Mesothelial cell of epicardium (in vitro differentiated cells): ENCODE data around the gene NUB1. TPM values are rescaled to one million over a fixed set of nuclear protein-coding genes. Genes with fewer than 3 reads are reported as not detected.

Experiments
- DNase-seq, 2 experiments: peaks; one replicate each; pipeline ENCODE4 v3.0.0; 2021; ENCODE audit warnings: low spot score in 2 of 2; ENCODE audit not compliant: unreplicated experiment in 2 of 2
- H3K27ac Mint-ChIP-seq: 2 replicates; pipeline ENCODE4 v1.8.0; 2021; ENCODE audit warnings: mixed read lengths
- H3K27me3 Mint-ChIP-seq: 2 replicates; pipeline ENCODE4 v1.8.0; 2021; ENCODE audit warnings: low read depth, mixed read lengths
- H3K36me3 Mint-ChIP-seq: 2 replicates; pipeline ENCODE4 v1.8.0; 2021; ENCODE audit warnings: mixed read lengths
- H3K4me1 Mint-ChIP-seq: 2 replicates; pipeline ENCODE4 v1.8.0; 2021; ENCODE audit warnings: mixed read lengths
- H3K4me3 Mint-ChIP-seq: 2 replicates; pipeline ENCODE4 v1.8.0; 2021; ENCODE audit warnings: mild to moderate bottlenecking, moderate library complexity, mixed read lengths
- H3K9me3 Mint-ChIP-seq: 2 replicates; pipeline ENCODE4 v1.8.0; 2021; ENCODE audit warnings: mixed read lengths
- total RNA-seq: library from RNA; stranded (reverse); gene quantifications from 3 replicates; pipeline ENCODE4 v1.2.1, GENCODE V29; 2021
- TF ChIP-seq, protein P1 (sequence below): fragments of 200-600 bp; sonication (generic); IDR thresholded peaks from one replicate; pipeline ENCODE4 v1.5.0; 2021; ENCODE audit warnings: antibody characterized with exemption; ENCODE audit not compliant: unreplicated experiment

Gene NUB1
- total RNA-seq, 1 donor from 2014 or later: 52.3 TPM

- Mint-ChIP-seq H3K27ac (peak overlapping the region; percentile 67), H3K9me3 (no peaks in the 10 kb centered on the region), H3K27me3 (no peaks in the 10 kb centered on the region), H3K36me3 (peaks cover 28% of the 10 kb centered on the region), H3K4me1 (peaks cover 18% of the 10 kb centered on the region), H3K4me3 (no peak overlapping the region)
- TF ChIP-seq, protein P1, sequence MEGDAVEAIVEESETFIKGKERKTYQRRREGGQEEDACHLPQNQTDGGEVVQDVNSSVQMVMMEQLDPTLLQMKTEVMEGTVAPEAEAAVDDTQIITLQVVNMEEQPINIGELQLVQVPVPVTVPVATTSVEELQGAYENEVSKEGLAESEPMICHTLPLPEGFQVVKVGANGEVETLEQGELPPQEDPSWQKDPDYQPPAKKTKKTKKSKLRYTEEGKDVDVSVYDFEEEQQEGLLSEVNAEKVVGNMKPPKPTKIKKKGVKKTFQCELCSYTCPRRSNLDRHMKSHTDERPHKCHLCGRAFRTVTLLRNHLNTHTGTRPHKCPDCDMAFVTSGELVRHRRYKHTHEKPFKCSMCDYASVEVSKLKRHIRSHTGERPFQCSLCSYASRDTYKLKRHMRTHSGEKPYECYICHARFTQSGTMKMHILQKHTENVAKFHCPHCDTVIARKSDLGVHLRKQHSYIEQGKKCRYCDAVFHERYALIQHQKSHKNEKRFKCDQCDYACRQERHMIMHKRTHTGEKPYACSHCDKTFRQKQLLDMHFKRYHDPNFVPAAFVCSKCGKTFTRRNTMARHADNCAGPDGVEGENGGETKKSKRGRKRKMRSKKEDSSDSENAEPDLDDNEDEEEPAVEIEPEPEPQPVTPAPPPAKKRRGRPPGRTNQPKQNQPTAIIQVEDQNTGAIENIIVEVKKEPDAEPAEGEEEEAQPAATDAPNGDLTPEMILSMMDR: no peak
- DNase-seq: no peak
These were observed 49.2 kb downstream of the NUB1 start for GRCh38 chr7:151390598-151391357.

GRCh38 chr7:151391358-151391730 is 49.7 kb downstream of the NUB1 start:
- peak overlapping the region; percentile 21 for H3K27ac Mint-ChIP-seq
- peaks cover 15% of the 10 kb centered on the region for H3K4me1 Mint-ChIP-seq
- H3K27me3 Mint-ChIP-seq: no peaks in the 10 kb centered on the region
- no peaks in the 10 kb centered on the region for H3K9me3 Mint-ChIP-seq
- H3K36me3 Mint-ChIP-seq: peaks cover 28% of the 10 kb centered on the region
- TF ChIP-seq, protein P1: no peak
- no peak overlapping the region for H3K4me3 Mint-ChIP-seq
- DNase-seq: no peak

DNA sequence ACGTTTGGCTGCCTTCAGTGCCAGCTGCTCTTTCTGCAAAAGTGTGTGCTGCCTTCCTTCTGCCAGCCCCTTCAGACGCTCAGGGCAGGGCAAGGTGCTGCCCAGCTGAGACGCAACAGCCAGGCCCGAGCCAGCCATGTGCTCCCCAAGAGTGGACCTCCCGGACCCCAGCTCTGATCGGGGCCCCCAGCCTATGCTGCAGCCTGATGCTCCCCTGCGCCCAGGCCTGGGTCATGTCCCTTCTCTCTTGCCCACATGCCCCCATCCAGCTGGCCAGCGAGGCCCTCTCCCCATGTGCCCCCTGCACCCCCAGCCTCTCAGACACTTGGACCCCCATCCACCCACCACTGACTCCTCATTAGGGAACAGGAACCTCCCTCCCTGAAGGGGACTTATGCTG is 50.4 kb downstream of the NUB1 start:
- TF ChIP-seq, protein P1: no peak
- H3K36me3 Mint-ChIP-seq: peaks cover 27% of the 10 kb centered on the region
- H3K4me1 Mint-ChIP-seq: peaks cover 8% of the 10 kb centered on the region
- H3K4me3 Mint-ChIP-seq: no peak overlapping the region
- H3K9me3 Mint-ChIP-seq: no peaks in the 10 kb centered on the region
- no peaks in the 10 kb centered on the region for H3K27me3 Mint-ChIP-seq
- H3K27ac Mint-ChIP-seq: no peak overlapping the region
- DNase-seq: no peak

DNA sequence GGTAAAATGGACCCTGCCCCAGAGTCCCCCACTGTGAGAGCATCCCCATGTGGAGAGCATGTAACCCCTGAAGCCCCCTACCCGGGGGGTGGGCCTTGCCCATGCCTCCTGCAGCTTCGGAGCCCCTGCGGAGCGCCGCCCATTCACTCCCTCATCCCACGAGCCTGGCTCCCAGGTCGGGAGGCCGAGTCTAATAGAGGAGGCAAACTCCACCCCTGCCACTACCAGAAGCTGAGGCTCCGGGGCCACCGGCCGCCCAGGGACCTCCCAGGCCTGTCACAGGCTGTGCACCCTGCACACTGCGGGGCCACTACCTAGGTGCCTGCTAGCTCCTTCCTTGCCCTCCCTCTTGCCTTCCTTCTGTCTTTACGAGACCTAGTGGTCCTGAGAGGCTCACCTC is 50.8 kb downstream of the NUB1 start:
- Mint-ChIP-seq H3K4me3 (no peak overlapping the region), H3K27ac (no peak overlapping the region), H3K4me1 (peaks cover 8% of the 10 kb centered on the region), H3K27me3 (no peaks in the 10 kb centered on the region), H3K9me3 (no peaks in the 10 kb centered on the region), H3K36me3 (peaks cover 31% of the 10 kb centered on the region)
- TF ChIP-seq, protein P1: no peak
- DNase-seq: no peak

DNA sequence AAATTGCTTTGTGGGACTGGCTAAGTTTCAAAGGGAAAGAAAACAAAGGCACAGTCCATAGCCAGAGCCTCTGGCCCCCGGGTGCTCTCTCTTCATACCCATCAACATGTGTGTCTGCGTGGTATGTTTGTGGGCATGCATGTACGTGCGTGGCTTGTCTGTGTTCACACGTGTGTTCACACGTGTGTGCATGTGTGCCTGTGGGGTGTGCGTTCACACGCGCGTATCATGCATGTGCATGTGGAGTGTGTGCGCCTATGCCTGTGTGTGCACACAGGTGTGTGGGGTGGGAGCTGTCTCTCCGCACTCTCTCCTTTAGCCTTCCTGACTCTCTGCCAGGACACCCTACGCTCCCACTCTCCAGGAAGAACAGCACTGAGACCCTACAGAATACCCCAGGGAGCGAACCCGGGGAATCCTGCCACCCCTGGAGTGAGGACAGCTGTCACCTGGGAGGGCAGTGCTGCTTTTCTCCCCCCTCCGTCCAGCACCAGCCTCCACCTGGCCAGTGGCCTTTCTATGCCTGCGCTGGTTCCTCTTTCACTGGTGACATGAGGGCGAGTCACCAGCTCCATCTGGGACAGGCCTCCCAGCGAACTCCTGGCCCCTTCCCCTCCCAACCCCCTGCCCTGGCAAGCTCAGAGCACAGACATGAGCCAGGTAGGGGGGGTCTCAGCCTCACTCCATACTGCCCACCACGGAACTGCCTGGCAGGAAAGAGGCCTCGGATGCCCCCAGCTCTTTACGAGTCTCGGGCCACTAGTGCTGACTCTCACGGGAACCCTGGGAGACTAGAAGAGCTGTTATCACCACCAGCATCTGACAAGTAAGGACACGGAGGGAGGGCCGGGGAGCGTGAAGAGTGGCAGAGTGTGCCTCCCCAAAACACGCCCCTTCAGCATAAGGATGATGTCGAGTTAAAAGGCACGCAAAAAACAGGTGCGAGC is 51.7 kb downstream of the NUB1 start:
- H3K4me1 Mint-ChIP-seq: peaks cover 8% of the 10 kb centered on the region
- no peak for DNase-seq
- peak overlapping the region; percentile 43 for H3K27ac Mint-ChIP-seq
- H3K36me3 Mint-ChIP-seq: peaks cover 37% of the 10 kb centered on the region
- no peaks in the 10 kb centered on the region for H3K9me3 Mint-ChIP-seq
- no peak overlapping the region for H3K4me3 Mint-ChIP-seq
- H3K27me3 Mint-ChIP-seq: no peaks in the 10 kb centered on the region
- TF ChIP-seq, protein P1: no peak
